NOMO-1 treated with DMSO at 0.1 percent for 48 hours (cell line): Measurements from ENCODE around the gene ATG16L2.
"Not testable (repeated sequence)": the region's sequence is repeated elsewhere in the genome, so short reads cannot be mapped to it uniquely, and the experiment has no call there.

ENCODE experiments used
- DNase-seq: peaks from one replicate; lab custom pipeline; 2025; ENCODE audit not compliant: unreplicated experiment; lab: John Stamatoyannopoulos, UW

Gene ATG16L2

GRCh38 chr11:72842653-72843330, 28.6 kb downstream of the ATG16L2 start:
- no peak for DNase-seq

- DNase-seq, result no peak
Observed at GRCh38 chr11:72844356-72844755, 30.1 kb downstream of the ATG16L2 start.

- DNase-seq, result peak; percentile 19
Observed at GRCh38 chr11:72848846-72849466, 34.7 kb downstream of the ATG16L2 start.

- DNase-seq, result no peak
Observed at GRCh38 chr11:72850832-72851231, 36.6 kb downstream of the ATG16L2 start.

- no peak for DNase-seq
Observed at GRCh38 chr11:72851726-72852125, 37.5 kb downstream of the ATG16L2 start.

- DNase-seq, result no peak
Observed at GRCh38 chr11:72856065-72856464, 41.9 kb downstream of the ATG16L2 start.

GRCh38 chr11:72856551-72857345, 42.5 kb downstream of the ATG16L2 start:
- DNase-seq, result no peak

- not testable (repeated sequence) for DNase-seq
Observed at GRCh38 chr11:72858267-72858666, 44.1 kb downstream of the ATG16L2 start.

- no peak for DNase-seq
Observed at GRCh38 chr11:72859126-72859525, 44.9 kb downstream of the ATG16L2 start.

- DNase-seq, result no peak
Observed at GRCh38 chr11:72860010-72860409, 45.8 kb downstream of the ATG16L2 start.

GRCh38 chr11:72860592-72860991, 46.4 kb downstream of the ATG16L2 start:
- no peak for DNase-seq

GRCh38 chr11:72863091-72863490, 48.9 kb downstream of the ATG16L2 start:
- no peak for DNase-seq

- DNase-seq, result no peak
Observed at GRCh38 chr11:72863916-72864315, 49.7 kb downstream of the ATG16L2 start.

- DNase-seq, result no peak
Observed at GRCh38 chr11:72864702-72865655, 50.8 kb downstream of the ATG16L2 start.

- no peak for DNase-seq
Observed at GRCh38 chr11:72867970-72868369, 53.8 kb downstream of the ATG16L2 start.

- no peak for DNase-seq
Observed at GRCh38 chr11:72869831-72870230, 55.6 kb downstream of the ATG16L2 start.

GRCh38 chr11:72871119-72871518, 56.9 kb downstream of the ATG16L2 start:
- no peak for DNase-seq

GRCh38 chr11:72872012-72872411, 57.8 kb downstream of the ATG16L2 start:
- no peak for DNase-seq

- DNase-seq, result no peak
Observed at GRCh38 chr11:72875736-72876135, 61.5 kb downstream of the ATG16L2 start.

GRCh38 chr11:72876147-72876546, 61.9 kb downstream of the ATG16L2 start:
- no peak for DNase-seq
